Measurements from ENCODE around the gene PHF21A.

The PHF21A gene

GRCh38 chr11:46133119-46133518 lies 11.9 kb upstream of the PHF21A start:
- TF ChIP-seq FOXP2 (optimal IDR thresholded peaks at IDR 0.05; ENCODE audit: borderline replicate concordance, extremely low read depth, extremely low read length, insufficient read depth) (no peak), SIN3A (IDR thresholded peaks at IDR 0.05; ENCODE audit: borderline replicate concordance, insufficient read depth, low read length) (no peak), POLR2AphosphoS5 (IDR thresholded peaks at IDR 0.05; ENCODE audit: low read depth, low read length) (no peak), TAF1 (IDR thresholded peaks at IDR 0.05; ENCODE audit: borderline replicate concordance, insufficient read depth, low read length) (no peak), REST (IDR thresholded peaks at IDR 0.05; ENCODE audit: insufficient read depth in 1 of 2, low read depth in 2 of 2, low read length in 2 of 2) (no peak)

- TF ChIP-seq FOXP2 (optimal IDR thresholded peaks at IDR 0.05; ENCODE audit: borderline replicate concordance, extremely low read depth, extremely low read length, insufficient read depth) (no peak), TAF1 (IDR thresholded peaks at IDR 0.05; ENCODE audit: borderline replicate concordance, insufficient read depth, low read length) (no peak), SIN3A (IDR thresholded peaks at IDR 0.05; ENCODE audit: borderline replicate concordance, insufficient read depth, low read length) (no peak), POLR2AphosphoS5 (IDR thresholded peaks at IDR 0.05; ENCODE audit: low read depth, low read length) (no peak), REST (IDR thresholded peaks at IDR 0.05; ENCODE audit: insufficient read depth in 1 of 2, low read depth in 2 of 2, low read length in 2 of 2) (no peak)
These were observed 9.2 kb upstream of the PHF21A start for GRCh38 chr11:46130286-46130940.

GRCh38 chr11:46129133-46129532 lies 7.9 kb upstream of the PHF21A start:
- TF ChIP-seq REST (IDR thresholded peaks at IDR 0.05; ENCODE audit: insufficient read depth in 1 of 2, low read depth in 2 of 2, low read length in 2 of 2), result no peak
- TF ChIP-seq POLR2AphosphoS5 (IDR thresholded peaks at IDR 0.05; ENCODE audit: low read depth, low read length), result no peak
- TF ChIP-seq TAF1 (IDR thresholded peaks at IDR 0.05; ENCODE audit: borderline replicate concordance, insufficient read depth, low read length), result no peak
- no peak for TF ChIP-seq SIN3A (IDR thresholded peaks at IDR 0.05; ENCODE audit: borderline replicate concordance, insufficient read depth, low read length)
- TF ChIP-seq FOXP2 (optimal IDR thresholded peaks at IDR 0.05; ENCODE audit: borderline replicate concordance, extremely low read depth, extremely low read length, insufficient read depth), result no peak

GRCh38 chr11:46127150-46127638 lies 5.9 kb upstream of the PHF21A start:
- TF ChIP-seq REST (IDR thresholded peaks at IDR 0.05; ENCODE audit: insufficient read depth in 1 of 2, low read depth in 2 of 2, low read length in 2 of 2) (no peak), POLR2AphosphoS5 (IDR thresholded peaks at IDR 0.05; ENCODE audit: low read depth, low read length) (no peak), TAF1 (IDR thresholded peaks at IDR 0.05; ENCODE audit: borderline replicate concordance, insufficient read depth, low read length) (no peak), FOXP2 (optimal IDR thresholded peaks at IDR 0.05; ENCODE audit: borderline replicate concordance, extremely low read depth, extremely low read length, insufficient read depth) (peak; percentile 49), SIN3A (IDR thresholded peaks at IDR 0.05; ENCODE audit: borderline replicate concordance, insufficient read depth, low read length) (no peak)

Measured in PFSK-1 (cell line).